SIG-M5 treated with dmso at 0.1 percent for 504 hours (cell line): ENCODE results near the gene DUSP6.

ENCODE experiments used
- DNase-seq: peaks from one replicate; lab custom pipeline; 2025; ENCODE audit not compliant: unreplicated experiment; lab: John Stamatoyannopoulos, UW

Gene DUSP6

DNA sequence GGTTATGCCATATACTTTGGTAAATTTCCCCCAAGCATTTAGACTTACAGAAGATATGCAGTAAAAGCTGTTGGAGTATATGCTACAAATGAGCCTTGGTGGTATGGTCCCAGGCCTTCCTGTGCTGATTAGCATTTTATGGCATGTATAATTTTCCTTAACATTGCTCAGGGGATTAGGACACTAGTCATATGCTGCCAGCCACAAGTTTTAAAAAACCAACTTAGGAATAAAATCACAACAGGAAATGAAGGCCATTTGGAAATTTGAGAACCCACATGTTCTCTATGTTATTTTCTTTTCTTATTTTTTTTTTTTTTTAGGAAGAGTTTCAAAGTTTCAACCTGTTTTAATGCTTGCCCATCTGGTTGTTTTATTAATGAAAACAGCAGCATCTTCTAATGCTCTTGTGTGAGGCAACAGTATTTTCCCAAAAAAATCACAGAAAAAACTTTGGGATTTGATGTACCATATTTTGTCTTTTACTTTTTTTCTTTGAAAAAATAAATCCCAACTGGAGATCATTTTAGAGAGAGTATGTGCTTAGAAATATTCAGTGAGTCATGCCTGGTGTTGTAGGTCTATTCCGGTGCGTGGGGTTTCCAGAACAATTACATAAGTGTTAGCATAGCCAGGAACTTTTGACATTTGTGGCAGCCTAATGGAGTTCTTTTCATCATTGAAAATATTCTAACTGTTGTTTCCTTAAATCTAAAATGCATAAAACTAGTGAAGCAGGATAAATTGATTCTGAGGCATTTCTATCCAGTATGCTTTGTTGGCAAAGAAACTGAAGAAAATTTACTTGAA, 21.7 kb upstream of the DUSP6 start:
- no peak for DNase-seq

DNA sequence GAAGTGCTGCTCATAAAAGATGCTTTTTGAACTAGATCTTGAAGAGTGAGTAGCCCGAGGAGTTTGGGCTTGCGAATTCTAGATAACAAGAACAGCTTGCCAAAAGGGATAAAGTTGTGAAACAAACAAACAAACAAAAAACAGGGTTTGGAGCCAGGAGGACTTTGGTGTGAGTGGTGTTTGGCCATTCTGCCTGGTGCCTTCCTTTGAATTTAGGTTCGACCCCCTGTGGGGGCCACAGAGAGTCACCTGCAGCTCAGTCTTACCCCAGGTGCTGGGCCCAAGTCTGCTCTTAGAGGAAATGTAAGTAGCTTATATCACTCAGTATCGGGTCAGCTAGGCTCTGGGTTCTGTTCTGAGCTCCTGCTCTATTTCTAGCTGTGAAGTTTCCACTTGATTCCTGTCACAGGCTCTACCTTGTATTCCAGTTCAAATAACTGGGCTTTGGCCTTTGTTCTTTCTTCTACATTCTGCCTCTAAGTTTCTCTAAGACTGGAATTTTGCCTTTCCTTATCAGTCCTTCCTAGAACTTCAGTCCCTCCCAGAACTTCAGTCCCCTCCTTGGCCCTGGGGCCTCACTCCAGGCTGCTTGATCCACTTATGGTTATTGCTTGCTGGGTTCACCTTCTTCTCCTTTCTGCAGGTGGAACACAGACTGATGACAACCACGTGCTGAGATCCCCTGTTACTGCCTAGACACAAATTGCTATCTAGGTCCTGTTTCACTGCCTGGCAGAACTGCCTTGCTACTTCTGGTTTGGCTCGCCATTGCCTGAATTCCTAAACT, 20.5 kb upstream of the DUSP6 start:
- DNase-seq = no peak

DNA sequence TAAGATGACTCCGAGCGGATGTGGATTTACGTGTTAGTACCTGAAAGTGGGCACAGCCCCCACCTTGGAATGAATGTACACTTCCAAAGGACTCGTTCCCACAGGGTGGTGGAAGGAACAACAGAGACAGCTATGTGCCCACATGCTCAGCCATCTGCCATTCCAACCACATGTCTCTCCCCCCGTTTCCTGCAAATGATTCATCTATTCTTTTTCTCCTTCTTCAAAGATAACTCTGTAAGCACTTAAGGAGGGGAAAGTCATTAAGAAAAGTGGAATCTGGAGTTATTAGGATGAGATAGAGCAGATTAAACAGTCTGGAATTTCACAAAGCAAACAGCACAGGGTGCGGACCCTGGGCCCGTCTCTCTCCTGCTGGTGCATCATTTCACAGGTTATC, 18.5 kb upstream of the DUSP6 start:
- no peak for DNase-seq

DNA sequence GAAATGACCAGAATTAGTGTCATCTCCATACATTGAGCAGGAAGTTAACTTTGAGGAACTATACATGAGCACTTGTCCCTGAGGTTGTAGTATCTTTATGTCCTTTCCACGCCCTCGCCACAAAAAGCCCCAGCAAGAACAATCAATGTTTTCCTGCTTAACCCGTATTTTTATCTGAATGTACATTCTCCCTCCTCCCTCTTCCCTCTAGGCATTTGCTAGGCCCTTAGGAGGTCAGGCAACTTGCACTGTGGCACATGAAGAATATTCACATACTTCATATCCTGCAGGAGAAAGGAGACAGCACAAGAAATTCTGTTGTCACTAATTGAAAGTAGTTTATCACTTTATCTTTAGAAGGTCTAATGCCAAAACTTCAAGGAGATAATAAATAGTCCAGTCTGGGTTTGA, 18.1 kb upstream of the DUSP6 start:
- DNase-seq = peak; percentile 61

DNA sequence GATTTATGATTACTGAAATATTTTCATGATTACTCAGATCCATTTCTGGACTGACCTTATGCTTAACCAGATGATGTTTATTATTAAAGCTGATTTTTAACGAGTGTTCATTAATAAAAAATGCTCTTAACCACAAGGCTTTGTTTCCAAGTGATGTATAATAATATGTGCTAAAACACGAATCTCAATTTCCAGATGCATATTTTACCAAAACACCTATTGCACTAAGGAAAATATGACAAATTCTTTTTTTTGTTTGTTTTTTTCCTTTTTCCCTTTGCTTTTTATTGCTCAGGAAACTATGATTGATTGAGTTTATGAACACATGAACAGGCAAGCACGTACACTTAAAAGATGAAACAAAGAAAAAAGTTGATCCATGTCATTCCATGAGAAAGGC, 16.9 kb upstream of the DUSP6 start:
- DNase-seq = no peak

DNA sequence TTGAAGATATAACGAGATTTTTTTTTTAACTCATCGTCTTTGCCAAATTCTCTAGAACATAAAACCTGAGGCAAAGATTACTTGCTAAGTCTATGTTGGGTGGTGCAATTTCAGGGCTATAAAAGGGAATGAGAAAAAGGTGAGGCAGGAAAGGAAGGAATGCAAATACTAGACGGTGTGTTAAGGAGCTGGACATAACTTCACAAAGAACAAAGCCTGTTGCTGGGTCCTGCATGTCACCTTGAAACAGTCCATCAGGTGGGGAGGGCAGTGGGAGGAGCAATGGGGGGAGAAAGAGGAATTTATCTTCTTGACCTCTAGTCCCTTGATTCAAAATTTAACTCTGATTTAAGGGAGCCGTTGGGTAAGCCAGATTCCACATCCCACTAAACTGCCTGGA, 16.1 kb upstream of the DUSP6 start:
- DNase-seq = no peak

DNA sequence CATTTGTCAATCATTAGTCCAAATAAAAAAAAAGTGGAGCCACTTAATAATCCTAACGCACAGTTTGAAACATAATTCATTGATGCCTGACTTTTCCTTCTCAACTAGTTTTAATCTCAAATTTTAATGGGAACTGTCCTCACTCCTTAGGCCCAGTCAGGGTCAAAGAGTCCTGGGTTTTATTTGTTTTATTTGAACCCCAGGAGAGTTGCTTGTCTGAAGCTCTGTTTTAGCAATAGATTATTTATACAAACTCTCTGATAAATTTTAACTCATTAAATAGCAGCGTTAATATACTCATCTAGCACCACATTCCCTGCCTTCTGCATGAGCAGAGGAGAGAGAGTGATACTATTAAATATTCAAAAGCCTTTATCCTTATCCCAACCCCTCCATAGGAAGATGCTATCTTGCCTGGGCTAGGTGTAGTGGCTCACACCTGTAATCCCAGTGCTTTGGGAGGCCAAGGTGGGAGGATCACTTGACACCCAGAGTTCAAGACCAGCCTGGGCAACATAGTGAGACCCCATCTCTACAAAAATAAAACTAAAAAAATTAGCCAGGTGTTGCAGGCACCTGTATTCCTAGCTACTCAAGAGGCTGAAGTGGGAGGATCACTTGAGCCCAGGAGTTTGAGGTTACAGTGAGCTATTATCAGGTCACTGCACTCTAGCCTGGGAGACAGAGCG, 14.5 kb upstream of the DUSP6 start:
- DNase-seq = no peak

DNA sequence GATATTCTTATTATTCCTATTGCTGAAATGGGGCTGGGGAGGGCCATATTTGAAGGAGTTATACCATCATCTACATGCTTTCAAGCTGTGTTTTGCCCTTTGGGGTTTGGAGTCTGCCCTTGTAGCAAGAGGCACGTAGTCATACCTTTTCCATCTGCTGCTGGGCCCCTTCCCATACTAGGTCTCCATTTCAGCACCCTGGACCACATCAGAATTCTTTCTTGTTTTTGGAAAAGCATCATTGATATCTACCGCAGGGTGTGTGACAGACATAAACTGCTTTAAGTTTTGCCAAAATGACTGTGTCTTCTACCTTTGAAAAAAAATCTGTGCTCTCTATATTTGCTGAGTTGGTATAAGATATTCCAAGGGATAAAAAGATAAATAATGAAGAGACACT, 12.3 kb upstream of the DUSP6 start:
- no peak for DNase-seq

DNA sequence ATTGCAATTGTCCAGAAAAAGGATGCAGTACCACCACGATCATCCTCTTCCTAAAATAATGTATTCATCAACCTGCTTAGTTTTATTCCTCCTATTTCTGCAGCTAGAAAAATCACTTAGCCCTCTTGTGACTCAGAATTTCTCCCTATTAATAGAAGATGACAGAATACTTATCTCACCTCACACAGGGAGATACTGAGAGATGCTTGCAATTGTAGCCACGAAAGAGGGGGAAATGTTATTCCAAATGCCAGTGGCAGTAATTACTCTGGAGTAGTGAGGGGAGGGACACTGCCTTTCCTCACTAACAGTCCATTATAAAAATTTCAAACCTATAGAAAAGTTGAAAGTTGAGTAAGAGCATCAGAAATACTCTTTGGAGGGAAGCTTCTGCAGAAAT, 11.8 kb upstream of the DUSP6 start:
- no peak for DNase-seq

DNA sequence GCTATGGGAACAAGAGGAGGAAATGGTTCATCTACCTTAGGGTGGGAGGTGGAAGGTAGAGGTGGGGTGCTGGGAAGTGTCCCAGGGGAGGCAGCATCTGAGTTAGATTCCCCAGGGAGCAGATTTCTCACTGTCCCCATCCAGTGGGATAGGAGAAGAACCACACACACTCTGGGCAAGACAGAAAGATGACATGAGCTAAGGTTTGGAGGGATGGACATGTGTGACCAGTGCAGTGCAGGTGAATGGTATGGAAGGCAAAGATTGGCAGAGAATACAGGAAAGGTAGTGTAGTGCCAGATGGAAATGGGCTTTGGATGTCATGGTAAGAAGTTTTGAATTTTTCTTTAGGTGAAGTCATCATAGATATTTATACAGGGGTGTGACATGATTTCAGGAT, 11.3 kb upstream of the DUSP6 start:
- no peak for DNase-seq

DNA sequence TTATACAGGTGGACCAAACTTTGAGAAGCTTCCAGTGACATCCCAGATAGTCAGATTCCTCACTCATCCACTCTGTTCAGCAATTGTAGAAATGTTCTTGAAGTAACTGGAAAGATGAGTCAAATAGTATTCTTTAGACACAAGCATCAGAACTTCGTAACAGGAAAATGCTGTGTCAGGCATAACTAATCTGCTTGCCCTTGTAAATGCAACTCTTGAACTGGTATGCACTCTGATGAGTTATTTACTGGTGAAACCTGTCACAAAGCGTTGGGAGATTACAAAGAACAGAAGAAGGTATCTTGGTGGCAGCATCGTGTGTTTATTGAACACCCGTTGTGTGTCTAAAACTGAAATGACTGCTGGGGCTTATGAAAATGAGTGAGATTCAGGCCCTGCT, 10.8 kb upstream of the DUSP6 start:
- no peak for DNase-seq

DNA sequence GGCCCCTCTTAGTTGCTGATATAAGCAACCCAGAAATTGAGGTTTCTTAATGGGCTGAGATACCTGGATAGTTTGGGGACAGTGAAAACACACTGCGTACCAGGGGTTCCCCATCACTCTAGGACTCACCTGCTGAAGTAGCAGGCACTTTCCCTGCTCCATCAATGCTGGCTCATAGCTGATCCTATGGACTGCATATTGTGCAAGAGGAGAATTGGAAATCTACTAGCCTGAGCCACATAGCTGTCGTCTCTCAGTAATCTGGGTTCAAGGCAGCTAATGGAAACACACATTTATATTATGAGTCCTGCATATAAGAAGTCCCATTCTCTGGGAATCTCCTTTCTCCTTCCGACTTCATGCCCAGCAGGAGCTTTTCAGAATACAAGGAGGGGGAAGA, 7.3 kb upstream of the DUSP6 start:
- no peak for DNase-seq

DNA sequence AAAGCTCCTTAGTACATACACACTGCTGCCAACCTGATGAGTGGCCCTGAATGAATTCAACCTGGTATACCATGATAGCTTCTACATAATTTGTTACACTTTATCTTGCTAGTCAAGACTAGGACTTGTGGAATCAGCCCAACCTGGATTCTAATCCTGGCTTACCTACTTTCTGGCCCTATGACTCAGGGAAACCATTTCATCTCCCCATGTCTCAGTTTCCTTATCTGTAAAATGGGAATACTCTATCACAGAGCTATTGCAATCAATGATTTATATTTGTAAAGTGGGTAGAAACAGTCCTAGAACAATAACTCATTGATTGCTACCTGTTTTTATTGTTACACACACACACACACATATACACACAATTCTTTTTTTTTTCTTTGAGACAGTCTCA, 6.5 kb upstream of the DUSP6 start:
- DNase-seq = no peak

DNA sequence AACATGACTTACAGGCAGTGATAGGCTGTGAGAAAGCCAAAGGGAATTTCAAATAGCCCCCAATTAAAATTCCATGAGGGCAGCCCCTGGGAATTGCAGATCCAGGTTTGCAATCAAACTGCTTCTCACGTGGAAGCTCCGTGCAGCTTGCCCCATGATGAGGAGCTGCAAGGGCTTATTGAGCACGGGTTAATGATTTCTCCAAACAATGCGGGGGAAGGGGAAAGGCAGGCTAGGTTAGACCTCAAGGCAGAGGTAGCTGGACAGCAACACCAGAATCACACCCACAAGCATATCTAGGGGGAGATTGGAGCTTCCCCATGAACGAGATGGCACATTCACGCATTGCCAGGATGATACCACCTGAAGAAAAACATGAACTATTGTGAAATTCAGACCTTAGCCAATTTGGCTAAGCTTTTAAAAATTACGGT, 5.0 kb upstream of the DUSP6 start:
- no peak for DNase-seq

DNA sequence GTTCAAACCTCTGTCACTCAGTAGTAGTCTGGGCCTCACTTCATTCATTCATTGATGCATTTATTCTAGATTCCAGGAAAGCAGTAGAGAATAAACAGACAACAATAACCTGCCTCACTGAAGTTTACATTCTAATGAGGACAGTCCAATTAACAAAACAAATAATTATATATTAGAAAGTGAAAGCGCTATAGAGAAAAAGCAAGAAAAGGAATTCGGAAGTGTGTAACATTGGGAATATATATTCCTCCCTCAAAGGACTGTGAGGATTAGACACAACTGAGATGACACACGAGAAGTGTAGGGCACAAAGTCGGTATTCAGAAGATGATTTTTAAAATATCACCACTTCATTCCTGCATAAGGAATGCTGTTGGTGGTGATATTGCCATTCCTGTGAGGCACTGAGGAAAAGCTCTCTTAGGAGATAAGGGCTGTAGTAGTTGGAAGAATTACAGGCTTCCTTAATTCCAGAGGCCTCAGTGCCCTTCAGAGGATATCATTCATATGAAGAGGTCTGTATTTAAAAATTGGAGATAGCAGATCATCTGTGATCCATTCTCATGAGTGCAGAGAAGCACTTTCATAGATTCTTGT, 3.9 kb upstream of the DUSP6 start:
- no peak for DNase-seq

DNA sequence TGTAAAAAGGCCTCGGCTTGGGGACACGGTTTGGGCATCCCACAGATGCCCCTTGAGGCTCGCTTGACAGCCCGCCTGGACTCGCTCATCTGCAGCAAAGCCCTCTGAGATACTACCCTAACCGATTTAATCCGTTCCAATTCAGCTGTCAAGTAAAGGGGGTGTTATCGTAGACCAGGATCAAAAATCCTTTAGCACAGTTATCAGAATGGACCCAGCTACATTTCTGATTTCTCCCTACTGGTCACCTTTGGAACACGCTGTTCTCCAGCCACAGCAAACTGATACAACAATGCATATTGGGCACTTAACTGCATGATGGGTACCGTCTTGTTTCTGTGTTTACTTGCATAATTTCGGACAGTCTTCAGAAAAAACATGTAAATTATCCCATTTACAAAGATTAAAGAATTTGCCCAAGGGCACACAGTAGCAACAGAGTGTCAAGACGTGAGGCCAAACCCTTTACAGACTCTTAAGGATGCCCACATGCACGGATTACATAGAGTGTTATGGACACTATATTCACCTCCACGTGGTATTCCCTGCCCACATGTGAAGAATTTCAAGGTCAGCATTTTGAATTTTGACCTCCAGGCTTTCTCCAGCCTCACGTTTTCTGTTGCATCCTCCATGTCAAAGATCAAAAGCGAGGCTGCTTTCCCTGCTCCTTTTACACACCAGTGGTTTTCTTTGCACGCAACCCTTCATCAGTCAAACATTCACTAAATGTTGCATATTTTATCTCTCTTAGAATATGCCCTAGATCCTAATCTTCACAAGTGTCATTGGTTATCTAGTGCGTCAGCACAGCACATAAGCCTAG, 3.2 kb upstream of the DUSP6 start:
- no peak for DNase-seq

DNA sequence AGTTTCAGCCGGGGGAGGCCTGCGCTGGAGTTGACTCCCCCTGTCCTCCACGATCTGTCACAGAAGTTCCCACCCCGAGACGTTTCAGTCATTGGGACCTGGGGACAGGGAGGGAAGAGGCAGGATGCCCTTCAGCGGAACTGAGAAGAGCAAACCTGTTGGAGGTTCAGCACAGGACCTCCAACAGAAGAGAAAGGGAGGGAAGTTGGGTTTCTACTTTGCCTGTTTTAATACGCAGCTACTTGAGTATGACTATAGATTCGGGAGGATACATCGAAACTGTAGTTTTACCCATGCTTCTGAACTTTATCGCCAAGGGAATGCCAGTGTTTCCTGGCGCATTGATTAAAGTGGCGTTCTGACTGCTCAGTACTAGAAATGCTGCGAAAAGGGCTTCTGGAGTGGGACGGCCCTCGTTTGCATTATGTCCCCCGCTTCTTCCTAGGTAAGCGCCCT, 2.3 kb upstream of the DUSP6 start:
- peak; percentile 12 for DNase-seq

DNA sequence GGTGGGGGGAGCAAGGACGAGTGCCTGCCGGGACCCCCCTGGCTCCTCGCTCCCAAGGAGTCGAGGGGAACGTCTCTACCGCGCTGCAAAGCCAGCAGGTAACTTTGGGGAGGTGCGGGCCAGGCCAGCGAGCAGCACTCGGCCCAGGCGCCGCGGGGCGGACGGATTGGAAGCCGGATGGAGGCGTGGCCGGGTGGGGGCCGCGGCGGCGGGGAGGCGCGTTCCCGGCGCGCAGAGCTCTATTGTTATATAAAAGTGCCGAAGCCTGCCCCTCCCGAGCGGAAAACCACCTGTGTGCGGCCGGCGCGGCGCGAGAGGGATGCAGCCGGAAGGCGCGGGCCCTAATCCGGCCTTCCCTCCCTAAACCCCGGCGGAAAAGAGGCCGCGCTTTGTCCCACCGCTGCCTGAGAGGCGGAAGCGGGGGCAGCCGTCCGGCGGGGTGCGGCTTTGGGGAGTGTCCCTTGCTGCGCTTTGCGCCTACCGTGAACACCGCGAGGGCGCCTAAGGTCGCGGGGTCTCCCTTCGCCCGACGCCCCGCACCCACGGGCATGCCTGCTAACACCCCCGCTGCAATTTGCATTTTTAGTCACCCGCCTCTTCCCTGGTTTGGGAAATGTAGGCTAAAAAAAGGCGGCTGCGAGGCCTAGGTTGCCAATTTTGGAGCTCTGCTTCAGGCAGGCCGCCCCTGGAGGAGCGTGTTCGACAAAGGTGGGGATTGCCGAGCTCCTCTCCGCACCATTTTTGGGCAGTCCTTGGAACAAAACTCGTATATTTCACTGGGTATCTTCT, 1.7 kb upstream of the DUSP6 start:
- peak; percentile 54 for DNase-seq

DNA sequence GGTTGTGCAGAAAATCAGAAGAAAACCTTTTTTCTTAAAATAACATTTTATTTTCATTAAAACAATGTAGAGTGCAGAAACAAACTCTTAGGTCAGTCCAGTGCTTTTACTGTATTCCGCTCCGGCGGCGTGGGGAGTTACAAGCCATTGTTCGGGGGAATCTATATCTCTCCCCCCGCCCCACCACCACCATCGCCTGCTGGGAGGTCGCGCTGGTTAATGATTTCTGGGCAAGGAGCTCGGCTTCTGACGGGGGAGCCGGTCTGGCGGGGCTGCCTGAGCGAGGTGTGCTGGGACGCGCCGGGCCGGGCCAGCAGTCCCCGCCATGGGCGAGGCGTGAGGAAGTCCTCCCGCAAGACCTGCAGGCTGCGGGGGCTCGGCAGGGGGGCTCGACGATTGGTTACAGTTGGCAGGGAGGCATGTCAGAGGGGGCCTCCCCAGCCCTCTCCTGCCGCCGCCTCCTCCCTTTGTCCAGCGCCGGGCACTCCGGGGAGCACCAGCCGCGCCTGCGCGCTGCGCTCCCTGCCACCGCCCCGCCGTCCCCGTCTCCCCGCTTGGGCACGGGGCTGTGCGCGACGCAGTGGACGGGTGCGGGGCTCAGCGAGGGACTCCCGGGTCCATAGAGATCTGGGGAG, 1.0 kb upstream of the DUSP6 start:
- DNase-seq = peak; percentile 41

DNA sequence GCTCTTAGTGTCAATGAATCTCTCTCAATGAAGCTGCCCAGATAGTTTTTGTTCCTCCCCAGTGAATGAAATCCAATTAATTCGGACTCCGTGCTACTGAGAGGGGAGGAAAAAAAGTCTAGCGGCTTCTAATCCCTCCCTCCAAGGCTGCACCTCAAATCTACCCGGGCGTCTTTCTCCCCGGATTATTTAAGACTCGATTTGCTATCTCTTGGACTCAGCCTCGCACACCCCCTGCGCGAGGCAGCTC, 134 bp downstream of the DUSP6 start:
- peak; percentile 68 for DNase-seq
